ENCODE data around the gene MAPK8.
"Not testable (repeated sequence)": the region's sequence is repeated elsewhere in the genome, so short reads cannot be mapped to it uniquely, and the experiment has no call there.

The MAPK8 gene

DNA sequence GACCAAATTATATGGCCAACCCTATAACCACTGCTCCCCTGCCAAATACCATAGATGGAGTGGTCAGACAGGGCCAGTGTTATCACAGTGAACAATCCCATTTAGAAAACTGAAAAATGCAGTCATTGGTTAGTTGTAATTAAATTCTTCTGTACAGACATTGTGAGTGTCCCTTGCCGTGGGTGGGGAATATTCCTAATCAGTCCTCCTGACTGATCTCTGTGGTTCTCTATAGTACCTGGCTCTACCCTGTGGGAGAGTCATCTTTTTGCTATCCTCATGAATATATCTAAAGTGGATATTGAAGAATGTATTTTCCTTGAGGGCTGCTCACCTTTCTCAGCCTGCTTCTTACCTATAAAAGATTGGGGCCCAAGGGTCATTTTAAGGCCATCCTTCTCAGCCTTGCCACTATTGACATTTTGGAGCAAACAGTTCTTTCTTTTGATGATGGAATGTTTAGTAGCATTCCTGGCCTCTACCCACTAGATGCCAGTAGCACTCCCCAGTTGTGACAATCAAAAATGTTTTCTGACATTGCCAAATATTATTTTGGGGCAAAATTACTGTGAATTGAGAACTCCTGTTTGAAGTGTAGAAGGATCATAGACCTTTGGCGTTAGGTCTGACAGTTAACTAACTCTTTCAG lies 110.2 kb downstream of the MAPK8 start:
- H3K4me3 ChIP-seq (ENCODE audit: low read depth, low read length) = no peak overlapping the region
- TF ChIP-seq, protein P1, sequence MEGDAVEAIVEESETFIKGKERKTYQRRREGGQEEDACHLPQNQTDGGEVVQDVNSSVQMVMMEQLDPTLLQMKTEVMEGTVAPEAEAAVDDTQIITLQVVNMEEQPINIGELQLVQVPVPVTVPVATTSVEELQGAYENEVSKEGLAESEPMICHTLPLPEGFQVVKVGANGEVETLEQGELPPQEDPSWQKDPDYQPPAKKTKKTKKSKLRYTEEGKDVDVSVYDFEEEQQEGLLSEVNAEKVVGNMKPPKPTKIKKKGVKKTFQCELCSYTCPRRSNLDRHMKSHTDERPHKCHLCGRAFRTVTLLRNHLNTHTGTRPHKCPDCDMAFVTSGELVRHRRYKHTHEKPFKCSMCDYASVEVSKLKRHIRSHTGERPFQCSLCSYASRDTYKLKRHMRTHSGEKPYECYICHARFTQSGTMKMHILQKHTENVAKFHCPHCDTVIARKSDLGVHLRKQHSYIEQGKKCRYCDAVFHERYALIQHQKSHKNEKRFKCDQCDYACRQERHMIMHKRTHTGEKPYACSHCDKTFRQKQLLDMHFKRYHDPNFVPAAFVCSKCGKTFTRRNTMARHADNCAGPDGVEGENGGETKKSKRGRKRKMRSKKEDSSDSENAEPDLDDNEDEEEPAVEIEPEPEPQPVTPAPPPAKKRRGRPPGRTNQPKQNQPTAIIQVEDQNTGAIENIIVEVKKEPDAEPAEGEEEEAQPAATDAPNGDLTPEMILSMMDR (IDR thresholded peaks at IDR 0.05; ENCODE audit: low read depth, low read length) = no peak
- TF ChIP-seq, protein P2, sequence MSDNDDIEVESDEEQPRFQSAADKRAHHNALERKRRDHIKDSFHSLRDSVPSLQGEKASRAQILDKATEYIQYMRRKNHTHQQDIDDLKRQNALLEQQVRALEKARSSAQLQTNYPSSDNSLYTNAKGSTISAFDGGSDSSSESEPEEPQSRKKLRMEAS (IDR thresholded peaks at IDR 0.05; ENCODE audit: low read depth, low read length) = no peak
- TF ChIP-seq MYC (IDR thresholded peaks at IDR 0.05; ENCODE audit: low read depth, low read length) (no peak), POLR2A (IDR thresholded peaks at IDR 0.05; ENCODE audit: extremely low read depth, insufficient read length) (no peak)
- DNase-seq (ENCODE audit: low read depth) = no peak

DNA sequence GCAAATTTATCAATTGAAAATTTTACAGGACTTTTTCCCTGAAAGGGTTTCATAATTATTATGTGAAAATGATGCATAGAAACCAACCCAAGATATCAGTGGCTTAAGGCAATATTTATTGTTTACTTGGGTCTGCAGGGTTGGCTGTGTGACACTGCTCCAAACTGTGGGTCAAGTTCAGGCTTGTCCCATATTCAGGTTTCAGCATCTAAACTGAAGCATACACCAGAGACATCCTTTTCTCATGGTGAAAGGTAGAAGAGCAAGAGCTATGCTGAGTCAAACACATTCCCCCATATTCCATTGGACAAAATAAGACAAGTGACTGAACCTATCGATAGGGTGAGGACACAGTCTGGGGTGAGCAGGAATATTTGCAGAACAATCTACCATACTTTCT lies 110.9 kb downstream of the MAPK8 start:
- TF ChIP-seq POLR2A (IDR thresholded peaks at IDR 0.05; ENCODE audit: extremely low read depth, insufficient read length) (no peak), MYC (IDR thresholded peaks at IDR 0.05; ENCODE audit: low read depth, low read length) (no peak)
- TF ChIP-seq, protein P1 (IDR thresholded peaks at IDR 0.05; ENCODE audit: low read depth, low read length) = no peak
- TF ChIP-seq, protein P2 (IDR thresholded peaks at IDR 0.05; ENCODE audit: low read depth, low read length) = no peak
- H3K4me3 ChIP-seq (ENCODE audit: low read depth, low read length) = no peak overlapping the region
- no peak for DNase-seq (ENCODE audit: low read depth)

DNA sequence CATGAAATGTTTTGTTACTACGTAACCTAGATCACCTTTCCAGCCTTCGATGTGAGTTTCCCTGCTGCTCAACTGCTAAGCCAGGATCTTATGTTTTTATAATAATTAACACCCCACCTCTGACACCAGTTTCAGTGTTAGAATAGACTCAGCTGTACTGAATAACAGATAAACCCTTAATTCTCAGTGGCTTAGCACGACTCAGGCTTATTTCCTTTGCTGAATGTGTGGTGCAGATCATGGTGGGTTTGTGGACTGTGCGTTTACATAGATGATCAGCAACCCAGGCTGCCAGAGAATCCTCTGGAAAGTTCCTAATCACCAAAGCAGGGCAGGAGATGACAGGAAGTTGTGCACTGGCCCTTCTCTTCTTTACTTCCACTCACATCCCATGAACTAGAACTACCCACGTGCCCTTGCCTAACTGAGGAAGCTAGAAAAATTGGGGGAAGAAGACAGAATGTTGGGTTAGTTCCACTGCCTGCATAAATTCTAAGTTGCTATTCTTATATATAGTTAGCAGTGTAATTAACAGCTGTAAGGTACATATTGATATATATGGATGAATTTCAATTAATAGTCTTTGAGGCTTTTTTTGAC lies 111.8 kb downstream of the MAPK8 start:
- H3K4me3 ChIP-seq (ENCODE audit: low read depth, low read length) = no peak overlapping the region
- TF ChIP-seq, protein P2 (IDR thresholded peaks at IDR 0.05; ENCODE audit: low read depth, low read length) = no peak
- TF ChIP-seq, protein P1 (IDR thresholded peaks at IDR 0.05; ENCODE audit: low read depth, low read length) = no peak
- TF ChIP-seq MYC (IDR thresholded peaks at IDR 0.05; ENCODE audit: low read depth, low read length) (no peak), POLR2A (IDR thresholded peaks at IDR 0.05; ENCODE audit: extremely low read depth, insufficient read length) (no peak)
- DNase-seq (ENCODE audit: low read depth) = no peak

DNA sequence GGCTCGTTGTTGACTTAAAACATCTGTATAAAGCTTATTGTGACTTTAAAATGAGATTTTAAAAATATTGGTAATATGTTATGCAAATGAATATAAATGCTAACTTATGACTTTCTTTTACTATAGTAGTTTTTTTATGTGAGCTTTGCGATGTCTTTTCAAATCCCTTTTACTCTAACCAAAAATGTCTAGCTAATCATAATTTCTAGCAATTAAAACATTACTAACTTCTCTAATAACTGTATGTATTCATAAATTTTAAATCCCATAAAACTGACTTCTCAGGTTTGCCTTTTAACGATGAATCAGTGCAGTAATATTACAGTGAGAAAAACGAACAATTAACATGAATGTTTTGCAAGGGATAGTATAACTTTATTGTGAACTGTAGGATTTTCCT lies 113.2 kb downstream of the MAPK8 start:
- TF ChIP-seq, protein P1 (IDR thresholded peaks at IDR 0.05; ENCODE audit: low read depth, low read length) = no peak
- TF ChIP-seq POLR2A (IDR thresholded peaks at IDR 0.05; ENCODE audit: extremely low read depth, insufficient read length) (no peak), MYC (IDR thresholded peaks at IDR 0.05; ENCODE audit: low read depth, low read length) (no peak)
- TF ChIP-seq, protein P2 (IDR thresholded peaks at IDR 0.05; ENCODE audit: low read depth, low read length) = no peak
- DNase-seq (ENCODE audit: low read depth) = no peak
- H3K4me3 ChIP-seq (ENCODE audit: low read depth, low read length) = no peak overlapping the region

DNA sequence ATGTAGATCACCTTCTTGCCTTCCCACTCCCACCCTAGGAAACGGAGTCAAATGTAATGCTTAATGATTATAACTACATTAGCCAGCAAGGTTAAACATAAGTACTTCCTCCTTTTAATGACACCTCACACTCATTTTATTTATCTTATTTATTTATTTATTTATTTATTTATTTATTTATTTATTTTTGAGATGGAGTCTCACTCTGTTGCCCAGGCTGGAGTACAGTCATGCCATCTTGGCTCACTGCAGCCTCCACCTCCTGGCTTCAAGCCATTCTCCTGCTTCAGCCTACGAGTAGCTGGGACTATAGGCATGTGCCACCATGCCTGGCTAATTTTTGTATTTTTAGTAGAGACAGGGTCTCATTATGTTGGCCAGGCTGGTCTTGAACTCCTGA lies 115.4 kb downstream of the MAPK8 start:
- H3K4me3 ChIP-seq (ENCODE audit: low read depth, low read length); DNase-seq (ENCODE audit: low read depth): not testable (repeated sequence)

DNA sequence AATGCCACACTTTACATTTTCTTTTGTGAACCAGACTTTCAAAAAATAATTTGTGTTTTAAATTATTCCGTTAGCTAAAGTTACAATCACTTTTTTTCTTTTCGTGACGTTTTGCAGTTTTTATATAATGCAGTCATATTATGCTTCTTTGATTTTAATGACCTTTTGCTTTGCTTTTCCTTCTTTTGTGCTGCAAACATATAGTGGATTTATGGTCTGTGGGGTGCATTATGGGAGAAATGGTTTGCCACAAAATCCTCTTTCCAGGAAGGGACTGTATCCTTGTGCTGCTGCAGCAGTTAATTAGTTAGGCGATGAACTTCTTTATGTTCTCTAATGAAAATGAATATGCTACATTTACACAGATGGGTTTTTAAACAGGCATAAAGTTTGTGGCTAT lies 117.4 kb downstream of the MAPK8 start:
- TF ChIP-seq MYC (IDR thresholded peaks at IDR 0.05; ENCODE audit: low read depth, low read length) (no peak), POLR2A (IDR thresholded peaks at IDR 0.05; ENCODE audit: extremely low read depth, insufficient read length) (no peak)
- TF ChIP-seq, protein P2 (IDR thresholded peaks at IDR 0.05; ENCODE audit: low read depth, low read length) = no peak
- TF ChIP-seq, protein P1 (IDR thresholded peaks at IDR 0.05; ENCODE audit: low read depth, low read length) = no peak
- H3K4me3 ChIP-seq (ENCODE audit: low read depth, low read length) = no peak overlapping the region
- no peak for DNase-seq (ENCODE audit: low read depth)
